ENCODE data around the gene TCEA2. TPM values are rescaled to one million over a fixed set of nuclear protein-coding genes. Genes with fewer than 3 reads are reported as not detected.
A peak's percentile ranks its signal among the peaks of the same experiment; 100 is the strongest.

The TCEA2 gene
- total and polyA plus RNA-seq, 11 donors = 19.2 to 52.1 (median 42.6) TPM

GRCh38 chr20:64045346-64046011 is 17.5 kb upstream of the TCEA2 start:
- peak overlapping the region in 9 of 12 donors; percentile 54 to 91 (median 65) for H3K4me3 ChIP-seq
- intact Hi-C loops (cut with DNase I) = no loop called here
- ATAC-seq (peak in 3 of 4 donors; percentile 11 to 38 (median 23)), DNase-seq (peak in 3 of 5 donors; percentile 59 to 72 (median 67))
- no peaks in the 10 kb centered on the region for H3K9me3 ChIP-seq
- TF ChIP-seq POLR2A (IDR thresholded peaks at IDR 0.05) = peak in 1 of 2 donors; percentile 9
- no peak for TF ChIP-seq CTCF (IDR thresholded peaks at IDR 0.05)
- peak overlapping the region; percentile 37 to 90 (median 78) for H3K27ac ChIP-seq
- peaks cover 0 to 69% (median 37%) of the 10 kb centered on the region in 9 donors for H3K27me3 ChIP-seq
- H3K4me1 ChIP-seq = peaks cover 0 to 45% (median 21%) of the 10 kb centered on the region in 12 donors
- WGBS, 4 donors = 40 to 75% (median 48%) methylated on average over 8 to 11 of the region's 11 CpGs
- peaks cover 0 to 23% (median 8%) of the 10 kb centered on the region in 9 donors for H3K36me3 ChIP-seq

- H3K27me3 ChIP-seq = peaks cover 0 to 64% (median 25%) of the 10 kb centered on the region in 9 donors
- DNase-seq = no peak
- peak overlapping the region; percentile 39 to 91 (median 63) for H3K4me3 ChIP-seq
- intact Hi-C loops (cut with DNase I) = no loop called here
- H3K36me3 ChIP-seq = peaks cover 0 to 23% (median 8%) of the 10 kb centered on the region in 9 donors
- WGBS, 4 donors = 58 to 72% (median 65%) methylated on average over 8 of the region's 8 CpGs
- no peaks in the 10 kb centered on the region for H3K9me3 ChIP-seq
- TF ChIP-seq POLR2A (IDR thresholded peaks at IDR 0.05) (no peak), CTCF (IDR thresholded peaks at IDR 0.05) (no peak)
- H3K4me1 ChIP-seq = peaks cover 0 to 32% (median 7%) of the 10 kb centered on the region in 12 donors
- H3K27ac ChIP-seq = peak overlapping the region in 11 of 12 donors; percentile 29 to 90 (median 83)
- ATAC-seq = no peak
Observed at GRCh38 chr20:64047046-64047389, 16.0 kb upstream of the TCEA2 start.

GRCh38 chr20:64047968-64048401 is 15.0 kb upstream of the TCEA2 start:
- DNase-seq = no peak
- Histone ChIP-seq H3K36me3 (peaks cover 0 to 23% (median 8%) of the 10 kb centered on the region in 9 donors), H3K27ac (peak overlapping the region; percentile 57 to 90 (median 82)), H3K27me3 (peaks cover 0 to 58% (median 20%) of the 10 kb centered on the region in 9 donors), H3K9me3 (no peaks in the 10 kb centered on the region), H3K4me1 (peaks cover 0 to 37% (median 12%) of the 10 kb centered on the region in 12 donors), H3K4me3 (peak overlapping the region; percentile 39 to 91 (median 63))
- no peak for ATAC-seq
- no peak for TF ChIP-seq POLR2A (IDR thresholded peaks at IDR 0.05)
- TF ChIP-seq CTCF (IDR thresholded peaks at IDR 0.05) = no peak
- WGBS, 4 donors = 10 to 30% (median 11%) methylated on average over 20 to 49 of the region's 49 CpGs
- intact Hi-C loops (cut with DNase I) = no loop called here

GRCh38 chr20:64048402-64049044 is 14.5 kb upstream of the TCEA2 start:
- WGBS, 4 donors = 0 to 4% (median 3%) methylated on average over 28 to 101 of the region's 101 CpGs
- H3K27ac ChIP-seq = peak overlapping the region; percentile 57 to 90 (median 82)
- intact Hi-C loops (cut with DNase I) = no loop called here

More at GRCh38 chr20:64048402-64049044, 14.5 kb upstream of the TCEA2 start:
- H3K4me3 ChIP-seq = peak overlapping the region; percentile 39 to 91 (median 63)
- H3K4me1 ChIP-seq = peaks cover 0 to 42% (median 16%) of the 10 kb centered on the region in 12 donors
- no peaks in the 10 kb centered on the region for H3K9me3 ChIP-seq
- H3K36me3 ChIP-seq = peaks cover 0 to 23% (median 8%) of the 10 kb centered on the region in 9 donors
- H3K27me3 ChIP-seq = peaks cover 0 to 59% (median 16%) of the 10 kb centered on the region in 9 donors
- ATAC-seq (no peak), DNase-seq (no peak)
- TF ChIP-seq POLR2A (IDR thresholded peaks at IDR 0.05) (no peak), CTCF (IDR thresholded peaks at IDR 0.05) (no peak)
